ENCODE data around the gene PDK2.

PDK2 gene

GRCh38 chr17:50078430-50078829 is 16.7 kb upstream of the PDK2 start:
- DNase-seq: no peak

GRCh38 chr17:50079334-50080095 is 15.6 kb upstream of the PDK2 start:
- no peak for DNase-seq

- DNase-seq: no peak
These were observed 15.1 kb upstream of the PDK2 start for GRCh38 chr17:50080096-50080480.

- DNase-seq: no peak
These were observed 14.3 kb upstream of the PDK2 start for GRCh38 chr17:50080827-50081226.

GRCh38 chr17:50081757-50082156 is 13.4 kb upstream of the PDK2 start:
- no peak for DNase-seq

- DNase-seq: peak in 33 of 58 donors; percentile 11 to 61 (median 23)
These were observed 7.8 kb upstream of the PDK2 start for GRCh38 chr17:50087246-50087911.

- DNase-seq: no peak
These were observed 7.2 kb upstream of the PDK2 start for GRCh38 chr17:50087912-50088405.

GRCh38 chr17:50088952-50089825 is 6.0 kb upstream of the PDK2 start:
- DNase-seq: no peak

- DNase-seq: no peak
These were observed 5.1 kb upstream of the PDK2 start for GRCh38 chr17:50090071-50090470.

GRCh38 chr17:50090971-50091917 is 3.9 kb upstream of the PDK2 start:
- DNase-seq: no peak

GRCh38 chr17:50091918-50092285 is 3.2 kb upstream of the PDK2 start:
- DNase-seq: no peak

GRCh38 chr17:50093246-50093645 is 1.9 kb upstream of the PDK2 start:
- no peak for DNase-seq

GRCh38 chr17:50093807-50094206 is 1.3 kb upstream of the PDK2 start:
- no peak for DNase-seq

GRCh38 chr17:50094243-50094752 is 853 bp upstream of the PDK2 start:
- DNase-seq: peak in 57 of 58 donors; percentile 52 to 96 (median 84)

- peak in 10 of 58 donors; percentile 37 to 57 (median 50) for DNase-seq
These were observed 481 bp downstream of the PDK2 start for GRCh38 chr17:50095626-50096037.

GRCh38 chr17:50096092-50096491 is 941 bp downstream of the PDK2 start:
- DNase-seq: peak in 3 of 58 donors; percentile 21 to 34 (median 29)

- no peak for DNase-seq
These were observed 1.6 kb downstream of the PDK2 start for GRCh38 chr17:50096758-50097157.

- DNase-seq: no peak
These were observed 2.3 kb downstream of the PDK2 start for GRCh38 chr17:50097455-50097854.

- DNase-seq: no peak
These were observed 2.8 kb downstream of the PDK2 start for GRCh38 chr17:50097926-50098325.

GRCh38 chr17:50098583-50098982 is 3.4 kb downstream of the PDK2 start:
- DNase-seq: no peak

Data from anterior cingulate cortex (tissue), 58 donors.